ENCODE data around the gene ATF5.

The ATF5 gene

DNA sequence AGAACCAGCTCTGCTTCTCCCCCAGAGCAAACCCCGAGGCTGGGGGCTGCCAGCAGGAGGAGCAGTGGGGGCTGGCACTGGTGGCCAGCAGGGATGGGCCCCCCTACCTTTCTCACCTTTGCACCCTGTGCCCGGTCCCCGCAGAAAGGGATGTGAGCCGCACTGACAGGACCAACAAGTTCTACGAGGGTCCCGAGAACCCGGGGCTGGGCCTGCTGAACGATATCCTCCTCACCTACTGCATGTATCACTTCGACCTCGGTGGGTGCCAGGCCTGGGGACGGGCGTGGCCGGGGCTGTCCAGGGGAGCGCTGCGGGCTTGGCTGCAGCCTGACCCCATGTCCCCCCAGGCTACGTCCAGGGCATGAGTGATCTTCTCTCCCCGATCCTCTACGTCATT, 44.9 kb upstream of the ATF5 start:
- Histone ChIP-seq H3K9me3 (ENCODE audit: insufficient read depth, low read length) (no peaks in the 10 kb centered on the region), H3K79me2 (ENCODE audit: low read length) (no peaks in the 10 kb centered on the region), H3K36me3 (replicated peaks; ENCODE audit: low read depth, low read length) (peaks cover 59% of the 10 kb centered on the region), H3K4me2 (ENCODE audit: low read length) (no peak overlapping the region), H3K27me3 (ENCODE audit: low read depth, low read length) (no peaks in the 10 kb centered on the region), H3K27ac (ENCODE audit: low read length) (no peak overlapping the region), H4K20me1 (ENCODE audit: insufficient read depth, low read length) (peaks cover 4% of the 10 kb centered on the region; the same call in 1 of the 2 replicates), H3K9ac (ENCODE audit: low read length) (no peak overlapping the region), H3K4me3 (ENCODE audit: low read length) (no peak overlapping the region), H2AFZ (ENCODE audit: low read depth, low read length) (no peak overlapping the region), H3K4me1 (ENCODE audit: low read length) (peaks cover 23% of the 10 kb centered on the region)
- TF ChIP-seq, protein P1, sequence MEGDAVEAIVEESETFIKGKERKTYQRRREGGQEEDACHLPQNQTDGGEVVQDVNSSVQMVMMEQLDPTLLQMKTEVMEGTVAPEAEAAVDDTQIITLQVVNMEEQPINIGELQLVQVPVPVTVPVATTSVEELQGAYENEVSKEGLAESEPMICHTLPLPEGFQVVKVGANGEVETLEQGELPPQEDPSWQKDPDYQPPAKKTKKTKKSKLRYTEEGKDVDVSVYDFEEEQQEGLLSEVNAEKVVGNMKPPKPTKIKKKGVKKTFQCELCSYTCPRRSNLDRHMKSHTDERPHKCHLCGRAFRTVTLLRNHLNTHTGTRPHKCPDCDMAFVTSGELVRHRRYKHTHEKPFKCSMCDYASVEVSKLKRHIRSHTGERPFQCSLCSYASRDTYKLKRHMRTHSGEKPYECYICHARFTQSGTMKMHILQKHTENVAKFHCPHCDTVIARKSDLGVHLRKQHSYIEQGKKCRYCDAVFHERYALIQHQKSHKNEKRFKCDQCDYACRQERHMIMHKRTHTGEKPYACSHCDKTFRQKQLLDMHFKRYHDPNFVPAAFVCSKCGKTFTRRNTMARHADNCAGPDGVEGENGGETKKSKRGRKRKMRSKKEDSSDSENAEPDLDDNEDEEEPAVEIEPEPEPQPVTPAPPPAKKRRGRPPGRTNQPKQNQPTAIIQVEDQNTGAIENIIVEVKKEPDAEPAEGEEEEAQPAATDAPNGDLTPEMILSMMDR (IDR thresholded peaks at IDR 0.05; ENCODE audit: low read depth, low read length) = no peak
- TF ChIP-seq EZH2phosphoT487 (IDR thresholded peaks at IDR 0.05; ENCODE audit: low read depth) = no peak

DNA sequence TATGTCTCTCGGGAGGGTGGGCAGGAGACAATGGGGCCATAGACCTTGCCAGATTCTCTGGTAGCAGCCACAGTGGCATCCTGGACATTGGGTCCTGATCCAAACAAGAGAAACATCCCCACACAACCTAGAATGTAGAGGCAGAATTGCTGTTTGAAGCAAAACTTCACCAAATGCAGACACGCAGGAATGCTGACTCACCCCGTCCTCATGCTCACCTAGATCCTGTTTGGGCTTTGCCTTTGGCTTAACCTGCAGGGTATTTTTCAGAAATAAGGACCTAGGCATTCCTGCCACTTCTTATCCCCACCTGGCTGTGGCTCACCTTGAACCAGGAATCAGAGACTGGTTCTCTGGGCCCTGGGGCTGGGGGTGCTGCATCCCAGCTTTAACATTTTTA, 44.2 kb upstream of the ATF5 start:
- TF ChIP-seq, protein P1 (IDR thresholded peaks at IDR 0.05; ENCODE audit: low read depth, low read length) = no peak
- no peak for TF ChIP-seq EZH2phosphoT487 (IDR thresholded peaks at IDR 0.05; ENCODE audit: low read depth)
- peaks cover 66% of the 10 kb centered on the region for H3K36me3 ChIP-seq (replicated peaks; ENCODE audit: low read depth, low read length)
- H3K4me2 ChIP-seq (ENCODE audit: low read length) = no peak overlapping the region
- no peak overlapping the region for H3K4me3 ChIP-seq (ENCODE audit: low read length)
- no peak overlapping the region for H3K9ac ChIP-seq (ENCODE audit: low read length)
- H3K9me3 ChIP-seq (ENCODE audit: insufficient read depth, low read length) = no peaks in the 10 kb centered on the region
- H3K4me1 ChIP-seq (ENCODE audit: low read length) = peaks cover 29% of the 10 kb centered on the region
- H3K27ac ChIP-seq (ENCODE audit: low read length) = no peak overlapping the region
- H3K79me2 ChIP-seq (ENCODE audit: low read length) = no peaks in the 10 kb centered on the region
- peaks cover 11% of the 10 kb centered on the region for H4K20me1 ChIP-seq (ENCODE audit: insufficient read depth, low read length)
- H2AFZ ChIP-seq (ENCODE audit: low read depth, low read length) = no peak overlapping the region
- H3K27me3 ChIP-seq (ENCODE audit: low read depth, low read length) = no peaks in the 10 kb centered on the region

DNA sequence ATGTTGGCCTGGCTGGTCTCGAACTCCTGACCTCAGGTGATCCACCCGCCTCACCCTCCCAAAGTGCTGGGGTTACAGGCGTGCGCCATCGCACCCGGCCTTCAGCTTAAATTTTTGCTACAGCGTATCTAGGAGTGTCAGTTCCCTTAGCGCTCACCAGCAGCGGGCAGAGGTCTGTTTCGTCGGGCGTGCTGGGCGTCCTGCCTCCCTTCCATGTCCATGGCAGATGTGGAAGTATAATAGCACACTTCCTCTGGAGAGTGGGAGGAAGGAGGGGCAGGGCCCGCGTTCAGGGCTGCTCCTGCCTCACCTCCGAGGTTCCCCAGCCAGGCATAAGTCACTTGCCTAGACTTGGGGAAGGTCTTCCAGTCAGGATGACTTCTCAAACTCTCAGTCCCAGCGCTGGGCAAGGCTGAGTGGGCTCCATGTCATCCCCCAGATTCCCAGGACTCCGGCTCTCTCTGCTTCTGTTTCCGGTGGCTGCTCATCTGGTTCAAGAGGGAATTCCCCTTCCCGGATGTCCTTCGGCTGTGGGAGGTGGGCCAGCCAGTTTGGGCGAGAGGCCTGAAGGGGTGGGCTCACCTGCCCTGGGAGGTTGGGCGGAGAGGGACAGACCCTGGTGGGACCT, 41.9 kb upstream of the ATF5 start:
- Histone ChIP-seq H3K4me1 (ENCODE audit: low read length) (peaks cover 45% of the 10 kb centered on the region), H3K4me3 (ENCODE audit: low read length) (peak overlapping the region; percentile 40; the same call in 1 of the 2 replicates), H3K27ac (ENCODE audit: low read length) (peak overlapping the region; percentile 78), H3K9ac (ENCODE audit: low read length) (no peak overlapping the region; the same call in 1 of the 2 replicates), H4K20me1 (ENCODE audit: insufficient read depth, low read length) (peaks cover 28% of the 10 kb centered on the region), H3K79me2 (ENCODE audit: low read length) (no peaks in the 10 kb centered on the region; the same call in 1 of the 2 replicates), H2AFZ (ENCODE audit: low read depth, low read length) (no peak overlapping the region), H3K27me3 (ENCODE audit: low read depth, low read length) (no peaks in the 10 kb centered on the region), H3K36me3 (replicated peaks; ENCODE audit: low read depth, low read length) (peaks cover 60% of the 10 kb centered on the region), H3K9me3 (ENCODE audit: insufficient read depth, low read length) (no peaks in the 10 kb centered on the region), H3K4me2 (ENCODE audit: low read length) (peak overlapping the region; percentile 56)
- TF ChIP-seq EZH2phosphoT487 (IDR thresholded peaks at IDR 0.05; ENCODE audit: low read depth) = no peak
- TF ChIP-seq, protein P1 (IDR thresholded peaks at IDR 0.05; ENCODE audit: low read depth, low read length) = no peak

DNA sequence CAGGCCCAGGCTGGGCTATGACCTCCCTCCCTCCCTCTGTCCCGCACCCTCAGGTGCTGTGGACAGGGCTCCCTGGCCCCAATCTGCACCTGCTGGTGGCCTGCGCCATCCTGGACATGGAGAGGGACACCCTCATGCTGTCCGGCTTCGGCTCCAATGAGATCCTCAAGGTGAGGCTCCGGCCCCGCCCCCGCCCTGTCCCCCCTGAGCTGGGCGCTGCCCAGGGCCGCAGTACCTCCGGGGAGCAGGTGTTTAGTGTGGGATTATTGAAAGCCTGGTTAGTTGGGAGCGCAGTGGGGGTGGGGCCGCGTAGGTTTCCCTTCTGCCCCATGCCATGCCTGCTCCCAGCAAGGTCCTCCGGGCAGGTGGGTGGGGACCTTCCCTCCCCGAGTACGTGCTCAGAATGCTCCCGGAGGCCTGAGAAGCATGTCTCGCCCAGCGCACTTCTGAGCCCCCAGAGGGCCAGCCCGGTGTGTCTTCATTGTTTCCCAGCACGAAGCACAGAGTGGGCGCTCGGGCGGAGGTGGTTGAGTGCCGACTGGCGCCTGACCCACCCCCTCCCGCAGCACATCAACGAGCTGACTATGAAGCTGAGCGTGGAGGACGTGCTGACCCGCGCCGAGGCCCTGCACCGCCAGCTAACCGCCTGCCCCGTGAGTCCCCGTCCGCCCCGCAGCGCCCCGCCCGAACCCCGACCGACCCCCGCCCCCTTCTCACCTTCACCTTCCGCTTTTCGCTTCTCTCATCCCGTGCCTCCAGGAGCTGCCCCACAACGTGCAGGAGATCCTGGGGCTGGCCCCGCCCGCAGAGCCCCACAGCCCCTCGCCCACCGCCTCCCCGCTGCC, 41.1 kb upstream of the ATF5 start:
- H3K9me3 ChIP-seq (ENCODE audit: insufficient read depth, low read length) = no peaks in the 10 kb centered on the region
- H3K4me1 ChIP-seq (ENCODE audit: low read length) = peaks cover 52% of the 10 kb centered on the region

More for the DNA sequence above, 41.1 kb upstream of the ATF5 start:
- peaks cover 34% of the 10 kb centered on the region for H4K20me1 ChIP-seq (ENCODE audit: insufficient read depth, low read length)
- H2AFZ ChIP-seq (ENCODE audit: low read depth, low read length) = no peak overlapping the region
- H3K79me2 ChIP-seq (ENCODE audit: low read length) = peaks cover 7% of the 10 kb centered on the region
- H3K36me3 ChIP-seq (replicated peaks; ENCODE audit: low read depth, low read length) = peaks cover 61% of the 10 kb centered on the region
- no peak for TF ChIP-seq EZH2phosphoT487 (IDR thresholded peaks at IDR 0.05; ENCODE audit: low read depth)
- TF ChIP-seq, protein P1 (IDR thresholded peaks at IDR 0.05; ENCODE audit: low read depth, low read length) = no peak
- H3K27ac ChIP-seq (ENCODE audit: low read length) = peak overlapping the region; percentile 78
- H3K27me3 ChIP-seq (ENCODE audit: low read depth, low read length) = no peaks in the 10 kb centered on the region
- peak overlapping the region; percentile 40 for H3K4me3 ChIP-seq (ENCODE audit: low read length)
- H3K9ac ChIP-seq (ENCODE audit: low read length) = peak overlapping the region; percentile 12; the same call in 1 of the 2 replicates
- H3K4me2 ChIP-seq (ENCODE audit: low read length) = peak overlapping the region; percentile 56

Measured in OCI-LY3 (cell line).